Measurements from ENCODE around the gene PLA2G2F.

The PLA2G2F gene

GRCh38 chr1:20107351-20107750, 31.8 kb upstream of the PLA2G2F start:
- no peak overlapping the region for H3K4me3 ChIP-seq (replicated peaks; ENCODE audit: low read depth, low read length)
- no peak for TF ChIP-seq CTCF (IDR thresholded peaks at IDR 0.05; ENCODE audit: low read depth, low read length, missing control alignments)
- no peak for DNase-seq (ENCODE audit: extremely low read depth, low read depth)

DNA sequence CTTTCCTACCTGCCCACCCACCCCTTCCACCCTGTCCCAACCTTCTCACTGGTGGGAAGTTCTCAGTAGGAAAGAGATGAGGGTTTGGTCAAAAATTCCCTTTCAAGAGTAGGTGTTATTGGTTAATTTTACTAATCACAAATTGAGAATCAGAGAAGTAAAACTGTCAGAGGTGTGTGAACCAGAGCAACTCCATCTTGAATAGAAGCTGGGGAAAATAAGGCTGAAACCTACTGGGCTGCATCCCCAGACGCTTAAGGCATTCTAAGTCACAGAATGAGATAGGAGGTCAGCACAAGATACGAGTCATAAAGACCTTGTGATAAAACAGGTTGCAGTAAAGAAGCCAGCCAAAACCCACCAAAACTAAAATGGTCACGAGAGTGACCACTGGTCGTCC, 31.3 kb upstream of the PLA2G2F start:
- no peak overlapping the region for H3K4me3 ChIP-seq (replicated peaks; ENCODE audit: low read depth, low read length)
- no peak for DNase-seq (ENCODE audit: extremely low read depth, low read depth)
- no peak for TF ChIP-seq CTCF (IDR thresholded peaks at IDR 0.05; ENCODE audit: low read depth, low read length, missing control alignments)

GRCh38 chr1:20108366-20109123, 30.6 kb upstream of the PLA2G2F start:
- no peak overlapping the region for H3K4me3 ChIP-seq (replicated peaks; ENCODE audit: low read depth, low read length)
- DNase-seq (ENCODE audit: extremely low read depth, low read depth): no peak
- TF ChIP-seq CTCF (IDR thresholded peaks at IDR 0.05; ENCODE audit: low read depth, low read length, missing control alignments): no peak

DNA sequence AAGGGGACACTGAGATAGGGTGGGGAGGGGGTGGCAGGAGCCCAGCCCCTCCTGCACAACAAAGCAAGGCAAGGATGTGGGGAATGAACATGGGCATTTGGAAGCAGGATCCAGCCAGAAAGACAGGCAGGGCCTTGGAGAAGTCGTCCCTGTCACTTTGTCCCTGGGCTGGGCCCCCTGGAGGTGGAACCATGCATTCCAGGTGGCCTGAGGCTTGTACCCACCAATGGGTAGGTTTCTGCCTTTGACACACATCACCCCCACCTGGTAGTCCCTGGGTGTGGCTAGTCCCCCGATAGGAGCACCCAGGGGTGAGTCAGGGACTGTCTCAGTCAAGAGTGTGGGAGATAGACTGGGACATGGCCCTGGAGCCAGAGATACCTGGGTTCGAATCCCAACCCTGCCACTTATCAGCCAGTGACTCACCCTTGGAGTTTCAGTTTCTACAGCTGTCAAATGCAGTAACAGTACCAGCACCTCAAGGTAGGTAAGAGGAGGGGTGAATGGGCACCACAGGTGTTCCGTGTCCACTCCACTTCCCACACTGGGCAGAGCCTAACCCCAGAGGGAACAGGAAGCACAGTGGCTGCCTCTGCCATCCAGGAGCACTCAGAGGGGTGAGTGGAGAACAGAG, 29.8 kb upstream of the PLA2G2F start:
- no peak for TF ChIP-seq CTCF (IDR thresholded peaks at IDR 0.05; ENCODE audit: low read depth, low read length, missing control alignments)
- H3K4me3 ChIP-seq (replicated peaks; ENCODE audit: low read depth, low read length): no peak overlapping the region
- no peak for DNase-seq (ENCODE audit: extremely low read depth, low read depth)

DNA sequence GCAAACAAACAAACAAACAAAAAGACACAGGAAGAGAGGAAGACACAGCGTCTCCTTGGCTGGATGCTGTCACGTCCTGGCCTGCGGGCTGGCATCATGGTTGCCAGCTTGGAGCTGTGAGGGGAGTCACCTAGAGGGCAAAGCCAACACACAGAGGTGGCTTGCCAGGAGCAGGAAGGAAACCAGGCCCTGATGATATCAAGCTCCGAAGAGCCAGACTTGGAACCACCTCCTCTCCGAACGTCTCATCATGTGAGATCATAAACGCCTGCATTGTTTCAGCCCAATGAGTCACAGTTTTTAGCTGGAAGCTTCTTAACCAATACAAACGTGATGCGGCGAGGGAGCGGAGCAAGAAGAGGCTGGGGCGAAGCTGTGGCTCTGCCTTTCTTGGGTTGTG, 28.4 kb upstream of the PLA2G2F start:
- TF ChIP-seq CTCF (IDR thresholded peaks at IDR 0.05; ENCODE audit: low read depth, low read length, missing control alignments): no peak
- no peak overlapping the region for H3K4me3 ChIP-seq (replicated peaks; ENCODE audit: low read depth, low read length)
- DNase-seq (ENCODE audit: extremely low read depth, low read depth): no peak

DNA sequence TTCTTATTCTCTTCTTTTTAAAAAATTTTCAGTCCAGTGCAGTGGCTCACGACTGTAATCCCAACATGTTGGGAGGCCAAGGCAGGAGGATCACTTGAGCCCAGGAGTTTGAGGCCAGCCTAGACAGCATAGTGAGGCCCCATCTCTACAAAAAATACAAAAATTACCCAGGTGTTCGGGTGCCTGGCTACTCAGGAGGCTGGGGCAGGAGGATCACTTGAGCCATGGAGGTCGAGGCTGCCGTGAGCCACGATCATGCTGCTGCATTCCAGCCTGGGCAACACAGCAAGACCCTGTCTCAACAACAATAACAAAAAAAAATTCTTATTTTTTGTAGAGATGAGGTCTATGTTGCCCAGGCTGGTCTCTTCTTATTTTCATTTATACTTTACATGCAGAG, 27.7 kb upstream of the PLA2G2F start:
- DNase-seq (ENCODE audit: extremely low read depth, low read depth): no peak
- H3K4me3 ChIP-seq (replicated peaks; ENCODE audit: low read depth, low read length): no peak overlapping the region
- no peak for TF ChIP-seq CTCF (IDR thresholded peaks at IDR 0.05; ENCODE audit: low read depth, low read length, missing control alignments)

Measured in HFF-Myc (cell line).